ELF-1 (cell line): ENCODE measurements around the gene SRPK1.

Experiments used
- DNase-seq: peaks from one replicate; pipeline ENCODE4 v3.0.0-alpha.2; 2016; ENCODE audit warnings: low read depth, low spot score

The SRPK1 gene

GRCh38 chr6:35900448-35900847 is 20.4 kb downstream of the SRPK1 start:
- no peak for DNase-seq

GRCh38 chr6:35898003-35898402 is 22.9 kb downstream of the SRPK1 start:
- DNase-seq = no peak

- DNase-seq = no peak
These were observed 23.4 kb downstream of the SRPK1 start for GRCh38 chr6:35897486-35897885.

DNA sequence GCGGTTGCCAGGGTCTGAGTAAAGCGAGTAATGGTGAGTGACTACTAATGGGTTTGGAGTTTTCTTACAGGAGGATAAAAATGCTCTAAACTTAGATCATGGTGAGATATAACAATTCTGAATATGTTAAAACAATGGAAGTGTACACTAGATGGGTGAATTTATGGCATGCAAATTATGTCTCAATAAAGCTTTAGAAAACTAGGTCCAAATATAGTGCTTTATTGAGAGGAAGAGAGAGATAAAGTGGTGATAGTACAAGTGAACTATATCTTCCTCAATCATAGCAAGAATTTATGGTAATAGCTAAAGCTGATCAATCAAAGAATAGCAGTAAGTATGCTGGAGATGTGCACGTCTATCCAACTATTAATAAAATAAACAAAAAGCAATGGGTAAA is 23.9 kb downstream of the SRPK1 start:
- DNase-seq = no peak

- no peak for DNase-seq
These were observed 24.7 kb downstream of the SRPK1 start for GRCh38 chr6:35896228-35896627.

DNA sequence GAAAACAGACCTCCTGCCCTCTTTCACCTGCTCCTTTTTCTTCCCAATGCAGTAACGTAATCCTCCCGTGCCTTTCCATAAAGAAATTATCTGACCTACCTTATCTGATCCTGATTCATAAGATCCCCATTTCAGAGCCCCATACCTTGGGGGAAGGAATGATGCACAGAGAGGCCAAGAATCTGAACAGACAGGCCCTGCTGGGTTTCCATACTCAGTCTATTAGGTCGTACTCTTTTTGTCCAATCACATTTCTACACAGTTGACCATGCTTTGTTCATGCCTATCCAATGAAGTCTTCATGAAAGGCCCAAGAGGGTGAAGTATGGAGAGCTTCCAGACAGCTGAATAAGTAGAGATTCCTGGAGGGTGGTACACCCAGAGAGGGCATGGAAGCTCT is 25.3 kb downstream of the SRPK1 start:
- peak; percentile 59 for DNase-seq

DNA sequence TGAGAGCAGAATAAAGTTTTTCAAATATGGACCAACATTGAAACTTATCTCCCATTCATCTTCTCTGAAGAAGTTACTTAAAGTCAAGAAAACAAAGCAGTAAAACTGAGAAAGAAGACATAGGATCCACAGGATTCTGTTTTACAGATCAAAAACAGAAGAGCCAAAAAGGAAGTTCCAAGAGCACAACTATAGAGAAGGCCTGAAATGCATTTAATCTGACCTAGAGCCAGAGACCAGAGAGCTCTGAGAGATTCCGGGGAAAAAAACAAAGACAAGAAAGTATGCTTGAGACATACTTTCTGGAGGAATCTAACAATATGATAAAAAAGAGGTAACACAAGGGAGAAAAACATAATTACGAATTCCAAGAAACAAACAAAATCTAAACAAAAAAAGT is 26.1 kb downstream of the SRPK1 start:
- no peak for DNase-seq

DNA sequence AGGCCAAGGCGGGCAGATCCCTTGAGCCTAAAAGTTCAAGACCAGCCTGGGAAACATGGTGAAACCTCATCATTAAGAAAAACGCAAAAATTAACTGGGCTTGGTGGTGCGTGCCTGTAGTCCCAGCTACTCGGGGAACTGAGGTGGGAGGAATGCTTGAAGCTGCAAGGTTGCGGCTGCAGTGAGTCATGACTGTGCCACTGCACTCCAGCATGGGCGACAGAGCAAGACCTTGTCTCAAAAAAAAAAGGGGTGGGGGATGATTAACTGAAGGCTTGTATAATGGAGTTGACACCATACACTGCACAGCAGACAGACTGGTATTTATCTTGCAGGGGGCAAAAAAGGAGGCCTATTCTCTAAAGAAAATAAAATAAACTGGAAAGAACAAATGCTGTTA is 27.7 kb downstream of the SRPK1 start:
- peak; percentile 19 for DNase-seq

DNA sequence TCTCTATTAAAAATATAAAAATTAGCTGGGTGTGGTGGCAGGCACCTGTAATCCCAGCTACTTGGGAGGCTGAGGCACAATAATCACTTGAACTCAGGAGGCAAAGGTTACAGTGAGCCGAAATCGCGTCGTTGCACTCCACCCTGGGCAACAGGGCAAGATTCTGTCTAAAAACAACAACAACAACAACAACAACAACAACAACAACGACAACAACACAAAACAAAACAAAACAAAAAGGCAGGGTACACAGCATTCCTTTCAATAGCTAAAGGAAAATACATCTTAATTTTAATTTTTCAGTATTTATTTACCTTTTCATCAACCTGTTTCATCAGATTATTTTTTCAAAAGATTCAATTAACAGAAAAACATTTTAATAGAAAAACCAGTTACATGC is 28.4 kb downstream of the SRPK1 start:
- DNase-seq = no peak

- DNase-seq = no peak
These were observed 41.7 kb downstream of the SRPK1 start for GRCh38 chr6:35879151-35879550.

- DNase-seq = no peak
These were observed 44.0 kb downstream of the SRPK1 start for GRCh38 chr6:35876902-35877301.

GRCh38 chr6:35874730-35875129 is 46.2 kb downstream of the SRPK1 start:
- DNase-seq = no peak

- no peak for DNase-seq
These were observed 61.5 kb downstream of the SRPK1 start for GRCh38 chr6:35859367-35859766.

DNA sequence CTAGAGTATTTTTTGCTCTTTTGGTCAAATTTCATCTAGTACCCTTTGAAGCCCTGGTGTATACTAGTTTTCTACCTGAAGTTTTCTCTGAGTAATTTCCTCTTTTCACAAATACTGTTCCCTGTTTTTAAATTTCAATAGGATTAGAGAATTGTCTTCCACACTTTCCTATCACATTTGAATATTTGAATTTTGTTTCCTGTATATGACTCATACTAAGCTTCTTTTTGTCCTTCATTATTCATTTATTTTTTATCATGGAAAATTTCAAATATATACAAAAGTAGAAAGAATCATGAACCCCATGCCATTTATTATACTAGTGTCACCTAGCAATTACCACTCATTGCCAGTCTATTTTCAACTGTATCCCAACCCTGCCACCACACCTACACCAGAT is 63.0 kb downstream of the SRPK1 start:
- no peak for DNase-seq

DNA sequence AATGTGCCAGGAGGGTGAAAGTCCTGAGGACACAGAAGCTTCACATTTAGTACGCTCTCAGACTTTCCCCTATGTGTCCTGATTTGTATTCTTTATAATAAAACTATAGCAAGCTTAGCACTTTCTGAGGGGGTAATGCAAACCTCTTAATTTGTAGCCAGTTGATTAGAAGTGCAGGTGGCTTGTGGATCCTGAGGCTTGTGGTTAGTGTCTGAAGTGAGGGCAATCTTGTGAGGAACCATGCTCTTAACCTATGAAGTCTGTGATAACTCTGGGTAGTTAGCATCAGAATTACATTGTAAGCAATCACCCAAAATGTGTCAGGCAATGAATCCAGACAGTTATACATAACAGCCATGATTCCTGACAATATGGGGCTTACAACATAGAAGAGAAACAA is 64.6 kb downstream of the SRPK1 start:
- DNase-seq = no peak

GRCh38 chr6:35852994-35853393 is 67.9 kb downstream of the SRPK1 start:
- DNase-seq = no peak

GRCh38 chr6:35850208-35850607 is 70.7 kb downstream of the SRPK1 start:
- no peak for DNase-seq

DNA sequence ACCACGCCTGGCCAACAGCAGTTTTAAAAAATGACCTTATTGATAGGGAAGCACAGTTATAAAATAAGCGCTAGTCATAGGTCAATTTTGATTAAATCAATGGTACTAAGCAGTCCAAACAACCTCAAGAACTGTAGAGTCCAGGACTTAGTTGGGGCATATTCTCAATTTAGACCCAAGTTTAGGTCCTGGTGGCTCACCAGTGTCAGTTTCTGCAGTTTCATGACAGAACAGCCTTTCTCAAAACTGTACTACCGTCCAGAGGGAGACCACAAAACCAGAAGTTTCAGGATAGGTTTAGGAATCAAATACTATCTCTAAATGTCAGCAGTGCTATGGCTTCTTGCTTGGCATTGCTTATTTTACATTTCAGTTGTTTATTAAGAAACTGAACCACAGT is 76.6 kb downstream of the SRPK1 start:
- DNase-seq = no peak

GRCh38 chr6:35842381-35842780 is 78.5 kb downstream of the SRPK1 start:
- DNase-seq = no peak

- no peak for DNase-seq
These were observed 81.9 kb downstream of the SRPK1 start for GRCh38 chr6:35839019-35839418.

DNA sequence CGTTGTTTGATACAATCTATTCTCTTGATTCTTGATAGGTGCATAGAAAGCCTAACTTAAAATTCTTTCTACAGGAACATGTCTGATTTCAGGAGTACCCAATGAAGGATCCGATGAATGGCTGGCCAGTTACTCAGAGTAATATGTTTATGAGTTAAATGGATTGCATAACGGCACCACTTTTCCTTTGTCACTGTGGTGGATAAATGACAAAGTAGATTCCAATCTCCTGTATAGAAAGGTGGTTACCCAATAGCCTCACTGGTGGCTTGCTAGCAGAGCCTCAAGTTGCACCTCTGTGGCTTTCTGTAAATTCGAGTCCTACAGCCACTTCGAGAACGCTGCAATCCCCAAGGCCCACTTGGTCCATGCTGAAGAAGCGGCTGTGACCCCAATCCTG is 87.4 kb downstream of the SRPK1 start:
- no peak for DNase-seq

GRCh38 chr6:35831257-35832007 is 89.5 kb downstream of the SRPK1 start:
- no peak for DNase-seq

DNA sequence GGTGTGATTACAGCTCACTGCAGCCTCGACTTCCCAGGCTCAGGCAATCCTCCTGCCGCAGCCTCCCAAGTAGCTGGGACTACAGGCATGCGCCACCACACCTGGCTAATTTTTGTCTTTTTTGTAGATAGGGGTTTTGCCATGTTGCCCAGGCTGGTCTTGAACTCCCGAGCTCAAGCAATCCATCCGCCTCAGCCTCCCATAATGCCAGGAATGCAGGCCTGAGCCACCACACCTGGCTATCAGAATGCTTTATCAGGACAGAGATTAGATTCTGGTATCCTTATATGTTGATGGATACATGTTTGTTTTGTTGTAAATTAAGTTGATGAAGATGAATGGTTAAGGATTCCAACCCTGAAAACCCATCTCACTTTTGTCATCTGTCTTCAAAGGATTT is 91.6 kb downstream of the SRPK1 start:
- DNase-seq = no peak

- no peak for DNase-seq
These were observed 96.2 kb downstream of the SRPK1 start for GRCh38 chr6:35824552-35825192.
